Limb (tissue), 2 donors: ENCODE data around the gene CDC27.
"Not testable (repeated sequence)": the region's sequence is repeated elsewhere in the genome, so short reads cannot be mapped to it uniquely, and the experiment has no call there.

Source experiments
- DNase-seq, 2 donors: peaks; one replicate each; pipeline ENCODE4 v3.0.0-alpha.2; 2016; ENCODE audit errors: extremely low spot score in 2 of 2

CDC27 gene

DNA sequence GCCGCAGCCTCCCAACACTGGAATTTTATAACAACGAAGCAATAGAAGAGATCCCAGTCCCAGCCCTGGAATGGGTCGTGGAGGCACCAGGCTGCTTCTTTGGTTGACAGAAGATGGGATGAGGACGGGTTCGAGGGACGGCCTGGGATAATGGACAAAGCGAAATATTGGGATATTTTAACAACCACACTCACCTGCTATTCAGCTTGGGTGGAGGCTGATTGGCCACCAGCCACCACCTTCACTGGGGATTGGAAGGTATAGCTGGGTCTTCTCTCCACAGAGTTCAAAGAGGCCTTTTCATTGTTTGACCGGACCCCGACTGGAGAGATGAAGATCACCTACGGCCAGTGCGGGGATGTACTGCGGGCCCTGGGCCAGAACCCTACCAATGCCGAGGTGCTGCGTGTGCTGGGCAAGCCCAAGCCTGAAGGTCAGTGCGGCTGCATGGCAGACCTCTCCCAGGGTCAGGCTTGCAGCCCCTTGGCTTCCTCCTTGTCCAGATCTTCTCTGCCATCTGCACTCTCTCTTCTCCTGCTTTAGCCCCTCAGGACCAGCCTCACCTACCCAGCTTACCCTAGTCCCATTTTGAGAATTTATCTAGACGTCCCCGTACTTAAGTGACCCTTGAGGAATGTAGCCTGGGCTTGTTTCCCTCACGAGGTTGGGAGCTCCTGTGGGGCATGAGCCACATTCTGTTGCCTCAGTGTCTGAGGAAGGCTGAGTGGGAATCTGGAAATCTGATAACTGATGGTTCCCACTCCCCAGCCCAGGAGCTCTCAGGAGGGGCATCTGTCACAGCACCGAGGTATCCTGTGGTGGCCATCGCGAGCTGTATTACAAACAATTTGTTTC is 30.8 kb upstream of the CDC27 start:
- no peak for DNase-seq

DNA sequence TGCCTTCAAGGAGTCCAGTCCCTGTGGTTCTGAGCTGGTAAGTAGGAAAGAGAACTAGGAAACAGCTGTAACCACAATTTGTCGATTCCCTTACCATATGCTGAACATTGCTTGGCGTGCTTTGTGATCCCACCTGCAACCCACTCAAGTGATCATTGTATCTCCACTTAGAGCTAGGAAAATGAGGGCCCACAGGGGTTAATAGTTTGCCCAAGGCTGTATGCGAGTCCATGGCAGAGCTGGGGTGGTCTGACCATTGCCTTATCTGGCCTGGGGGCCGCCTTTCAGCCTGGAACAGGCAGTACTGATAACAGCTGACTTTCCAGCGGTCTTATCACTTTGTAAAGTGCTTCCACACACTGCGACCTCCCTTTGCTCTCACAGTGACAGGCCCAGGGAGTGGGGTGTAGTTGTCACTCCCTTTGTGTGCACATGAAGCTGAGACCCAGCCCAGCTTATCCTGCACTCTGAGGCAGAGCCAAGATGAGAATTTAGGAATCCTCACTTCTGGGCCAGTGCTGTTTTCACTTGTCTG is 29.9 kb upstream of the CDC27 start:
- DNase-seq: no peak

DNA sequence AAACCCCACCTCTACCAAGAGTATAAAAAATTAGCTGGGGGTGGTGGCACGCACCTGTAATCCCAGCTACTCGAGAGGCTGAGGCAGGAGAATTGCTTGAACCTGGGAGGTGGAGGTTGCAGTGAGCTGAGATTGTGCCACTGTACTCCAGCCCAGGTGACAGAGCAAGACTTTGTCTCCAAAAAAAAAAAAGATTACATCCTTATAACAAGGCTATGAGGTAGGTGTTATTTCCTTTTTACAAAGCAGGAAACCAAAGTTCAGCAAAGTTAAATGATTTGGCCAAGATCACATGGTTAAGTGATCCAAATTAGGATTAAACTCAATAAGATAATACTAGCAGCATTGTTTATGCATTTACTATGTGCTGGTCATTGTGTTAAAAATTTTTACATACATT is 28.2 kb upstream of the CDC27 start:
- not testable (repeated sequence) for DNase-seq

DNA sequence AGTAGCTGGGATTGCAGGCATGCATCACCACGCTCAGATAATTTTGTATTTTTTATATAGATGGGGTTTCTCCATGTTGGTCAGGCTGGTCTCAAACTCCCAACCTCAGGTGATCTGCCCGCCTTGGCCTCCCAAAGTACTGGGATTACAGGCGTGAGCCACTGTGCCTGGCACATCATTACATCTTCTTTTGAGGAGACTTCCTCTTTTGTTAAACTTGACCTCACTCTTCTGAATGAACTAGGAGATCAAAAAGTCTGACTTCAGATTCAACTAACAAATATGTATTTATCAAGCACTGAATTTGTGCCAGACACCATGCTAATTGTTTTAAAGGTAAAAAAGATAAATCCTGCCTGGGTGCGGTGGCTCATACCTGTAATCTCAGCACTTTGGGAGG is 27.7 kb upstream of the CDC27 start:
- DNase-seq: not testable (repeated sequence)

DNA sequence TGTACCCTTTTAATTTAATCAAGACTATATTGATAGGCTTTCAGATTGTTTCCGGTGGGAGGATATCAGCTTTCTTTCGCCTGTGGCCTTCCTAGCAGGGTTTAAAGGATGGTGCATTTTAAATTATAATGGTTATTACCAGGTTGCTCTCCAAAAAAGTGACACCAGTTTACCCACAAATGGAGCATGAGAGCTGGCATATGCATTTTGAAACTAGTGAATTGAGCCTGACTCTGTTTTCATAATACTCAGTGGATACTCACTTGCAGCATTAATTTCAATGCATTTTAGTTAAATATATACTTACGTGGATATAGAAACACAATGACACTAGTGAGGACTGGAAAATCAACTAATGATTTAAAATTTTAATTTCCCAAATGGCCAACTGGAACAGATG is 25.8 kb upstream of the CDC27 start:
- no peak for DNase-seq

DNA sequence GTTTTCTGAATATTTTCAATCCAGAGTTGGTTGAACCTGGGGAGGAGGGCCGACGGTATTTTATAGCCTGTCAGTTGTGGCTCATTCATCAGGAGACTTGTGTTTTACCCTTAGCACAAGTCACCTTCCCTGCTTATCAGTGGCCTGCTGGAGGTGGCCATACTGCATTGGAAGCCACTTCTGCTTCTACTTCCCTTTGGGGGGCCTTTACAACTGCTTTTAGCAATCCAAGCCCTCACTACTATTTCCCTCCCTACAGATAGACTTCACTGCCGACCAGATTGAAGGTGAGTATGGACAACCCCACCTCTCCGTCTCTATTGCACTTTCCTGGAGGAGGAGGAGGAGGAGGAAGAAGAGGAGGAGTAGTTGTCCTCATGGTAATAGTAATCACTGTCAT is 24.4 kb upstream of the CDC27 start:
- no peak for DNase-seq

DNA sequence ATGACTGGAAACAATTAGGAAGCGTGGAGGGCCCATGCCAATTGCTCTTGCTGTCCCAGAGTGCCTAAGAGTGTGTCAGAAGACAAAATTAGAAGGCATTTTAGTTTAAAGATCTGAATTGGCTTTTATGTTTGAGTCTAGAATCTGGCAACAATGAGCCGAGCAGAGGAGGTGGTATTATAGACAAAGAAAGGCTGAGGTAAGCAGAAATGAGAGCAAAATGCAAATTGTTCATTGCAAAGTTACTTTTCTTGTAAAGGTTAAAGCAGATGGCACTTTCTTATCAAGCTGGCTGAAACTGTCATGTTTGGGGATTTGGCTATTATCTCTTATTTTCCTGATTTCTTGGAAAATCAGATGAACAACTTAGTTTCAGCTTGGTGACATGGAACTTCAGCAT is 23.4 kb upstream of the CDC27 start:
- no peak for DNase-seq

DNA sequence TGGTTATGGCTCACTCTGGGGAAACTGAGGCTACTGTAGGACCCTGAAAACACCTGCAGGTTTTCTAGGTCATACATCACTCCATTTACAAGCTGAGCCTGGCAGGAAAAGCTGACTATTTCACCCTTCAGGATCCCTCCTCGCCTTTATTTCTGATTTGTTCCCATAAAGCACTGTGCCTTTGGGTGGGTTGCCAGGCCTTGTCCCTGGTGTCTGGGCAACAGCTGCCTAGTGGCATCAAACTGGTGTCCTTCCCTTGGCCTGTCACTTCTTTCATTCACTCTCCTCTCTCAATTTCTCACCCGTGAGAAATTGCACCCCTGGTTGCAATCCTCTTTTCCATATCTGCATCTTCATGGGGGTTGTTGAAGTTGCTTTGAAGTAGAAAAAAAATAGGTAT is 21.7 kb upstream of the CDC27 start:
- DNase-seq: no peak

DNA sequence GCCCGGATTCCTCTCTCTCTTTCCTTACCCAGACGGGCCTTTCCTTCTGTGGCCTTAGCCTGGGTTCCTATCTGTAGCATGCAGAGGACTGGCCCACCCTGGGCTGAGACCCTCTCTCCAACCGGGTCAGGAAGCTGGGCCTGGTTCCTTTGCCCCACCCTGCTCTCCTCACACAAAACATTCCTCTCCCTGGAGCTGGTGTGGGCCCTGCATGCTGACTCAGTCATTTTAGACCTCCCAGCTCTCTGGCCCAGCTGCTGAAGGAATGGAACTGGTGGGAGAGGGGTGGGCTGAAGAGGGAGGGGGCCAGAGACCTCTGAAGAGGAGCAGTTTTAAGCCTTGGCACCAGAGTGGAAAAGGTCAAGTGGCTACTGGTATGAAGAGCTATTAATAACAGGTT is 21.0 kb upstream of the CDC27 start:
- no peak for DNase-seq

DNA sequence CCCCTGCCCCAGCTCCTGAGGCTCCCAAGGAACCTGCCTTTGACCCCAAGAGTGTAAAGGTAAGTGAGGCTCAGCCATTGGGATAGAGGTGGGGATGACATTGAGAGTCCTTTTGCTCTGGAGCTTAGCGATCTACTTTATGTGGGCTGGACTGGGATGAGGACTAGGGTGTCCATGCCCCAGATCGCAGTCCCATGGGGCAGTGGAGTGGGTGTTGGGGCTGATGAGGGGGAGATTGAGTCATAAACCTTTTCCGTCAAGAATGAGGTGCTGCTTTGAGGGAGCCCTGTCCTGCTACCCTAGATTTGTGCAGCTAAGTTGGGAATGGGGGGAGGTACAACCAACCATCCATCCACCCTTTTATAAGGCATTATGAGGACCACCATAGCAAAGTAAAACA is 20.4 kb upstream of the CDC27 start:
- no peak for DNase-seq

DNA sequence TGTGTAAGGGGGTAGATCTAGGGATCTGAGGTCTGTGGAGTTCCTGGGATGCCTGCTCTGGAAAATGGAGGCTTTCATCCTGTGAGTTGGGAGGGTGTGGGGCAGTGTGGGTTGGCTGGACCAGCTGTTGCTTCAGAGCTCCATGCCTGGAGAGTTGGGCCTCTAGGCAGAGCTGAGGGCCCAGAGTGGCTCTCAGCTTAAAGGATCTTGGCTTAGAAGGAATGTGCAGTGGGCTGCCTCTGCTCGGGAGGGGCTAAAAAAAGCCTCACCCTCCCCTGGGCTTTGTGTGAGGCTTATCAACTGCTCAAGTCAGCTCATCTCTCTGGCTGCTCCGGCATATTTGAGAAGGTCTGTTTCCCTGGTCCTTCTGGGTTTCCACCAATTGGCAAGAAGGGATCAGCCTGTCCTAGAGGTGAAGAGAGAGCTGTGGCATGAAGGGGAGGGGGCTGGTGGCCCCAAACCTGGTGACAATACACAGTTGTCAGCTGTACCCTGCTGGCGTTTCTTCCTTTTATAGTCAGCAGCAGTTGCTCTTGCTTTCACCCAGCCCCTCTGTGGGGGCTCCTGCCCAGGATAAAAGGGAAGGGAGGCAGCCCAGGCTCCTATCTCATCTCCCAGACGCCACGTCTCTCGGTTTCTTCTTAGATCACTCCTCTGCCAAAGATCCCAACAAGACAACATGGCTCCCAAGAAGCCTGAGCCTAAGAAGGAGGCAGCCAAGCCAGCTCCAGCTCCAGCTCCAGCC is 19.8 kb upstream of the CDC27 start, which contains the start of gene MYL4:
TSS of gene MYL4 (plus strand) at position 605 of the 745 bp plus-strand sequence. CDS start at position 680, 75 bp downstream.
- DNase-seq: peak in 1 of 2 donors; percentile 49

DNA sequence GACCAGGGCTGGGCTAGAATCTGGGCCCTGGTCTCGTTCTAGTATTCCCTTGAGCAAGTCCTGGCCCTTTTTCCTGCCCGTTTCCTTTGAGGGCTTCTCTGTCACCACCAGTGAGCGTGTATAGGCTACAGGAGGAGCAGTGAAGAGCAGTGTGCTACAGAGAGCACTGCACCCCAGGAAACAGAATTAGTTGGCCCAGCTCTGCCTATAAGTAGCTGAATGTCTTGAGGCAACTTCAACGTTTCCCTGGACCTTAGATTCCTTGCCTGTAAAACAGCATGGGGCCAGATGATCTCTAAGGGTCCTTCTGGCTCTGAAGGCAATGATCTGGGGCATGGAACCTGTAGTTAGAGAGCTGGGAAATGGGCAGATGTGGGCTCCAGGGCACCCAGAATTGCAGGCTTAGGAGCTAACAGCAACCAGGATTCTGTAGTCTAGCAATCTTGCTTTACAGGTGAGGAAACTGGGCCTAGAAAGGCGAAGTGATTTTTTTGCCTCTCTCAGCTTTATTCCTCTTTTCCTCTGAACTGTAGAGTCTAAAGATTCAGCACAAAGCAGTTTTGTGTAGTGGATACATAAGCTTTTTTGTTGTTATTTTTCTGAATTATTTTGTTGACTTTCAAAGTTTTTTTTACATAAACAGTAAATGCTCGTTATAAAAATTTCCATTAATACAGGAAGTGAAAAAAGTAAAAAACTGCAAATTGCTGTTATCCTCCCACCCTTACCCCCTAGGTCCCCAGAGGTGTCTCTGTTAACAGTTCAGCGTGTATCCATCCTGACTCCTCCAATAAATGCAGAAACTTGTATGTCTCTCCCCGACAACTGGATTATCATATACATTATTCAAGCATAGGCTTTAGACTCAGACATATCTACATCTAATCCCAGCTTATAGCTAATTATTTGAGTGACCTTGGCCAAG is 18.3 kb upstream of the CDC27 start:
- no peak for DNase-seq

DNA sequence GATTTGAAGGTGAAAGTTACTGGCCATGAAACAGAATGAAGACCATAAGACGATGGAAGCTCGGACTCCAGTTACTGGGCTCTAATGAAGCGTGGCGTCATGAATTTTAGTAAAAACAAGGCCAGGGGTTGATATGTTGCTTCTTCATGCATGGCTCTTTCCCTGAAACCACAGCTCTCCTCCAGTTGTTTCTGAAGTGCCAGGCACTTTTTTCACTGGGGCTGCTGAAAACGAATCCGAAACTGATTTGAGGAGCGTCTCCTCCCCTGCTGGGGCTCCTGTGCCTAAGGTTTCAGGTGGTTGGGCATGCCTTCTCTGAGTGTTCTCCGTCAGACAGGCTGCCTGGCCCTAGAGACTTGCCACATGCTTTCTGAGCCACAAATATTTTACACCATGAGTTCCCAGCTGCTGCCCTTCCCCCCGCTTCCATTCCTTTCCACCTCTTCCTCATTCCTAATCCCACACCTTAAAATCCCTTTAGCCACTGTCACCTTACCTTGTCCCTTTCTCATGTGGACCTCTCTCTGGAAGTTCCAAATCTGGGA is 16.4 kb upstream of the CDC27 start:
- peak; percentile 34 to 56 for DNase-seq

DNA sequence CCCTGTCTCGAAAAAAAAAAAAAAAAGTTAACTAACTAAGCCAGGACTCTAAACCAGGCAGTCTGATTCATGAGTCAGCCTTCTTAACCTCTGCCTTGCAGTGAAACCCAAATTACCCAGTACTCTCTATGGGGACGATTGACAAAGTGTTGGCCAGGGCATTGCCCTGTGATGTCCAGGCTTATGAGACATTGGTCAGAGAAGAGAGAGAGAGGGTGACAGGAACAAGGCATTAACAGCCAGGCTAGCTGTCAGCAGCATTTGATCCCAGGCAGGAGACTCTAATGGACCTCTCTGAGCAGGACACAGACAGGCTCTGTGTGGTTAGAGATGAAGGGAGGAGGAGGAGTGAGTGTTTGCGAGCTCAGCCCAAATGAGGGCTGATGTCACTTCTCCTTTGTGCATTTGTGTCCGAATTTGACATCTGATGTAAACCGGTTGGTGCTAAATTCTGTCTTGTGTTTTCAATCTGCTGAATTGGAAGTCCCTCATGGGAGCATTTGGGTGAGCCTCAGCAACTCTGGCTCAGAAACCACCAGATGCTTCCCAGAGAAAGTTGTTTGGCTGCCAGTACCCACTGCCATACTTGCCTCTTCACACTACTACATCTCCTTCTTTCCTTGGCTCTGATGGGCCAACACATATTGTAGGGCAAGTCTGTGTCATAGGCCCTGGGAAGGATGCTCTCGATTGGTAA is 15.8 kb upstream of the CDC27 start:
- DNase-seq: no peak

DNA sequence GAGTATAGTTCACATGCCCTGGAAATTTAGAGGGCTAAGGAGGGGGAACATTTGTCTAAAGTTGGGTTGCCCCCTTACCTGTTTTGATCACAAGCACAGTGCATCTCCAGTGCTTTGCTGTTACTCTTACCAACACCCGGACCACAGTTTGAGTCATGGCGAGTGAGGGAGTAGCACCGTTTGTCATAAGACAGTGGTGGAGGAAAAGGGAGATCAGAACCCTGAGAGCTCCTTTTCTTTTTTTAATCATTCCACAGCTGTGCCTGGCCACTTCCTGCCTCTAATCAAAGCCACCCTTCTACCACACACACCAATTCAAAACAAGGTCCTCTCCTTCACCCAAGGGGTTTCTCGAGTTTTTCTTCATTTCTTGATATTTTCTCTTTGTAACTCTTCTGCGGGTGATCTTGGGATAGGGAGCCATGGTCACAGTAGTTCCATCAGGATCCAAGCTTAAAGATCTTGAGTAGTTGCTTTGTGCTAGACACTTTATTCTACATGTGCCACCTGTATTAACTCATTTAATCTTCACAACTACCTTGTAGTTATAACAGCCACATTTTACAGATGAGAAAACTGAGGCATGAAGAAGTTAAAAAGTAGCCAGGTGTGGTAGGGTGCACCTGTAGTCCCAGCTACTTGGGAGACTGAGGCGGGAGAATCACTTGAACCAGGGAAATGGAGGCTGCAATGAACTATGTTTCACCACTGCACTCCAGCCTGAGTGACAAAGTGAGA is 15.1 kb upstream of the CDC27 start:
- DNase-seq: no peak

DNA sequence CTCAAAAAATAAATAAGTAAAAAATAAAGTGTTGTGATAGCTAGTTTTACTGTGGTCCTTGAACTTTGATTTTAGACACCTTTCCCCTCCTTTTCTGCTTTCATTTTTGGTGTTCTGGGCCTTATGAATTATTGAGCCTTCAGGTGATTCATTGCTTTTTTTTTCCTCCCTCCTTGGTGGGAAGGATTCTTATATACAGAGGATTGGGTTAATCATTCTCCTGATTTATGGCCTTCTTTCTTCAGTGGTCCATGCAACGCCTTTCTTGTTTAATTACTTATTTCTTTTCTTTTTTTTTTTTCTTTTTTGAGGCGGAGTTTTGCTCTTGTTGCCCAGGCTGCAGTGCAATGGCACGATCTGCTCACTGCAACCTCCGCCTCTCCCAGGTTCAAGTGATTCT is 12.1 kb upstream of the CDC27 start:
- DNase-seq: no peak

DNA sequence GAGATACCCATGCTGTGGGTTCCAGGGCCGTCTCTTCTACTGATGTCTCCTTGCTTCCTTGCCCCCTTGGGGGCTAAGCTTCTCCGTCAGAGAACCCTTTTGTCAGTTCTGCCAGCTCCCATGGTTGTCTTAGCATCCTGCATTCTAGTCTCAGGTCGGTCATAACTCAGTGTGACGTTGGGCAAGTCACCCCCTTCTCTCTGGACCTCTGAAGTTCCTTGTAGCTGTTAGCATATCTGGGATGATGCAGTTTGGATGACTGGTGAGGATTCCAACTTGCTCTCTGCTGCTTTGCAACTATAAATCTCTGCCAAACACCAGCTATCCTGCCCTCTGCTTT is 11.2 kb upstream of the CDC27 start:
- DNase-seq: no peak

DNA sequence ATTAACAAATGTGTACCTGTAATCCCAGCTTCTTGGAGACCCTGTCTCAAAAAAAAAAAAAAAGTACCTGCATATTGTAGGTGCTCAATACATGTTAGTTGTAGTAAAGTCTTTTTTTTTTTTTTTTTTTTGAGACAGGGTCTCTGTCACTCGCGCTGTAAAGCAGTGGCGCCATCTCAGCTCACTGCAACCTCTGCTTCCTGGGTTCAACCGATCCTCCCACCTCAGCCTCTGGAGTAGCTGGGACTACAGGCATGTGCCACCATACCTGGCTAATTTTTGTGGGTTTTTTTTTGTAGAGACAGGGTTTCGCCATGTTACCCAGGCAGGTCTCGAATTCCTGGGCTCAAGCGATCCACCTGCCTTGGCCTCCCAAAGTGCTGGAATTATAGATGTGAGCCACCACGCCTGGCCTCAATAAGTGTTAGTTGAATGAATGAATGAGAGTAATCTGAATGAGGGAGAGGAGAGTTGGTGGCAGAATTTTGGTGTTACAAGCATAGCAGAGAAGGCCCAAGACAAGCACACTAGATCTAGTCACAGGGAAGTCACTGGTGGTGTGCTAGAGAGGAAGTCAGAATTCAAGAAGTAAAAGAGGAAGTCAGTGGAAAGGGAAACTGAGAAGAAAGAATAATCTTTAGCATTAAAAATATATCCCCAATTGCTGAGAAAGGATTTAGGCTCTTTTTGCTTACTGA is 10.7 kb upstream of the CDC27 start:
- no peak for DNase-seq

DNA sequence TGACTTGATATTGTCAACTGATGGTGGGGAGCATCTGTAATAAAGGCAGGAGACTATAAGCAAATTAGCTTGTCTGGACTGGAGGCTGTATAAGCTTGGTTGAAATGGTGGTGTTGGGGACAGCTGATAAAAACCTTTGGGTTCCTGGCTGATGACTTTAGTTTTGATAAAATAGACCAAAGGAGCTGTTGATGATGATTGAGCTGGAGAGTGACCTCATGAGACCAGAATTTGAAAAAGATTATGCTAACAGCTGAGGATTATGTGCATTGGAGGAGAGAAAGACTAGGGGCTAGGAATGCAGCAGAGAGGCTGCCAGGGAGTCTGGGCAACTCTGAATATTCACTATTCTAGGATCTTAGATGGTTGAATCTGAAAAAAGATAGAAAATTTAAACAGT is 8.7 kb upstream of the CDC27 start:
- DNase-seq: peak in 1 of 2 donors; percentile 13
